Ovary (tissue), 9 donors: ENCODE data around the gene BTBD9. TPM values are rescaled to one million over a fixed set of nuclear protein-coding genes. Genes with fewer than 3 reads are reported as not detected.

Experiments
- DNase-seq, 5 donors: peaks; one replicate each; pipeline ENCODE4 v3.0.0-alpha.2; 2019 to 2020
- H3K27ac ChIP-seq, 2 donors: fragments of 200-600 bp; one replicate each; pipeline versions ENCODE4 v1.5.1 to v1.8.0; 2019 to 2022
- H3K27me3 ChIP-seq: fragments of 200-600 bp; one replicate; pipeline ENCODE4 v1.8.0; 2022
- H3K36me3 ChIP-seq: fragments of 200-600 bp; sonication (generic); one replicate; pipeline ENCODE4 v1.5.1; 2019
- H3K4me1 ChIP-seq: one replicate; pipeline ENCODE4 v1.8.1; 2013; ENCODE audit warnings: mild to moderate bottlenecking, moderate library complexity; ENCODE audit not compliant: insufficient read depth
- H3K4me3 ChIP-seq: fragments of 200-600 bp; sonication (generic); one replicate; pipeline ENCODE4 v1.5.1; 2017
- H3K9me3 ChIP-seq, 2 donors: fragments of 200-600 bp in 1 of 2; sonication (generic) in 1 of 2; one replicate each; pipeline versions ENCODE4 v1.5.1 to v1.8.1; 2013 to 2019; ENCODE audit warnings: mild to moderate bottlenecking in 1 of 2, moderate library complexity in 1 of 2
- CTCF ChIP-seq, 3 donors: fragments of 450-650 bp in 2 of 3; fragments of 200-600 bp in 1 of 3; IDR thresholded peaks; one replicate each; pipeline versions ENCODE4 v1.5.1 to v1.8.0; 2016 to 2022; ENCODE audit warnings: antibody characterized with exemption in 3 of 3, mild to moderate bottlenecking in 1 of 3
- EP300 ChIP-seq: sonication (generic); formaldehyde crosslinking; IDR thresholded peaks from one replicate; pipeline ENCODE4 v1.6.1; 2017; ENCODE audit warnings: antibody characterized with exemption
- POLR2A ChIP-seq: fragments of 450-650 bp; IDR thresholded peaks from one replicate; pipeline ENCODE4 v1.6.1; 2017; ENCODE audit warnings: antibody characterized with exemption, mild to moderate bottlenecking, moderate library complexity
- WGBS, 3 donors: extraction: QIAGEN DNeasy Blood & Tissue Kit in 1 of 3; methylation state at CpG; one replicate each; pipeline versions ENCODE4 v1.1.5 to v1.1.7; 2013 to 2017; 5-methylcytosine and 5-hydroxymethylcytosine counted together
- intact Hi-C, 4 donors: fragments of 100-400 bp; cut with DNase I; formaldehyde crosslinking; loops; one replicate each; pipeline versions ENCODE4 v1.11.0 to v1.15.1; 2022 to 2023
- polyA plus RNA-seq, 2 donors: library from polyadenylated mRNA; stranded (reverse); fragments of 200-250 nt in 1 of 2; fragments of 350-450 nt in 1 of 2; fragmentation: Illumina TruSeq in 1 of 2; extraction: RNeasy Lipid Tissue Mini Kit (QIAGEN cat#74804) in 1 of 2; gene quantifications; one replicate each; pipeline ENCODE4 v1.2.3, GENCODE V29; 2013 to 2014
- total RNA-seq, 7 donors: library from RNA; depleted of rRNA in 2 of 7; stranded (reverse); fragments of >200 nt in 2 of 7; fragmentation: NEBNext Ultra II Directional in 3 of 7; extraction: Animal tissue kit (Norgen Biotek cat#: 25700) in 3 of 7; gene quantifications; one replicate each; pipeline versions ENCODE4 v1.1.0 to v1.2.4, GENCODE V29; 2016 to 2023
- donor health status: DM: no; HTN: no; CAD: no; lungs with moderate emphysema.
- donor health status: DM: no; HTN: no; CAD: no.
- donor health status: Bipolar disorder and iron deficiency.
- donor health status: DM: yes; HTN: yes; CAD: no.
- donor health status: DM: no; HTN: no; CAD: no.
- donor health status: DM: yes; HTN: yes; CAD: no.

The BTBD9 gene
- total and polyA plus RNA-seq, 9 donors, result 7.2 to 28.8 (median 21.0) TPM

- H3K9me3 ChIP-seq, result no peaks in the 10 kb centered on the region
- no peaks in the 10 kb centered on the region for H3K27me3 ChIP-seq
- H3K27ac ChIP-seq, result no peak overlapping the region
- no peaks in the 10 kb centered on the region for H3K36me3 ChIP-seq
- intact Hi-C loops, result no loop called here
- 91 to 93% (median 92%) methylated on average over 5 of the region's 5 CpGs for WGBS, 3 donors
- no peak for DNase-seq
- no peak overlapping the region for H3K4me3 ChIP-seq
- TF ChIP-seq EP300 (no peak), POLR2A (no peak), CTCF (IDR thresholded peaks at IDR 0.05) (no peak)
- no peaks in the 10 kb centered on the region for H3K4me1 ChIP-seq
These were observed 329.7 kb downstream of the BTBD9 start for GRCh38 chr6:38310061-38310460.

GRCh38 chr6:38307740-38308139, 332.0 kb downstream of the BTBD9 start:
- Histone ChIP-seq H3K4me1 (no peaks in the 10 kb centered on the region), H3K9me3 (no peaks in the 10 kb centered on the region), H3K27ac (no peak overlapping the region), H3K4me3 (no peak overlapping the region), H3K36me3 (no peaks in the 10 kb centered on the region), H3K27me3 (no peaks in the 10 kb centered on the region)
- intact Hi-C loops, result no loop called here
- no peak for DNase-seq
- no peak for TF ChIP-seq CTCF (IDR thresholded peaks at IDR 0.05)
- no peak for TF ChIP-seq POLR2A

GRCh38 chr6:38306931-38307330, 332.8 kb downstream of the BTBD9 start:
- DNase-seq, result no peak
- intact Hi-C loops, result no loop called here
- no peaks in the 10 kb centered on the region for H3K36me3 ChIP-seq

GRCh38 chr6:38305995-38306681, 333.6 kb downstream of the BTBD9 start:
- Histone ChIP-seq H3K27me3 (no peaks in the 10 kb centered on the region), H3K4me1 (no peaks in the 10 kb centered on the region), H3K4me3 (no peak overlapping the region), H3K9me3 (no peaks in the 10 kb centered on the region), H3K27ac (no peak overlapping the region), H3K36me3 (no peaks in the 10 kb centered on the region)
- WGBS, 3 donors, result 73 to 77% (median 74%) methylated on average over 4 of the region's 4 CpGs
- intact Hi-C loops, result no loop called here
- DNase-seq, result no peak
- TF ChIP-seq CTCF (IDR thresholded peaks at IDR 0.05), result no peak
- no peak for TF ChIP-seq POLR2A
- TF ChIP-seq EP300, result no peak

More at GRCh38 chr6:38306931-38307330, 332.8 kb downstream of the BTBD9 start:
- H3K27me3 ChIP-seq, result no peaks in the 10 kb centered on the region
- H3K4me1 ChIP-seq, result no peaks in the 10 kb centered on the region
- H3K4me3 ChIP-seq, result no peak overlapping the region
- no peak overlapping the region for H3K27ac ChIP-seq
- TF ChIP-seq POLR2A (no peak), CTCF (IDR thresholded peaks at IDR 0.05) (no peak), EP300 (no peak)
- no peaks in the 10 kb centered on the region for H3K9me3 ChIP-seq
